ENCODE results near the gene PROSER1.

Gene PROSER1

GRCh38 chr13:39058040-39058439 is 20.2 kb upstream of the PROSER1 start:
- no peak overlapping the region for H2AFZ ChIP-seq (ENCODE audit: low read depth)
- H3K4me3 ChIP-seq (IDR thresholded peaks at IDR 0.05; ENCODE audit: insufficient read depth, low read depth, low read length), result no peak overlapping the region
- no peaks in the 10 kb centered on the region for H3K27me3 ChIP-seq (ENCODE audit: insufficient read depth, low read depth)
- TF ChIP-seq, protein P1, sequence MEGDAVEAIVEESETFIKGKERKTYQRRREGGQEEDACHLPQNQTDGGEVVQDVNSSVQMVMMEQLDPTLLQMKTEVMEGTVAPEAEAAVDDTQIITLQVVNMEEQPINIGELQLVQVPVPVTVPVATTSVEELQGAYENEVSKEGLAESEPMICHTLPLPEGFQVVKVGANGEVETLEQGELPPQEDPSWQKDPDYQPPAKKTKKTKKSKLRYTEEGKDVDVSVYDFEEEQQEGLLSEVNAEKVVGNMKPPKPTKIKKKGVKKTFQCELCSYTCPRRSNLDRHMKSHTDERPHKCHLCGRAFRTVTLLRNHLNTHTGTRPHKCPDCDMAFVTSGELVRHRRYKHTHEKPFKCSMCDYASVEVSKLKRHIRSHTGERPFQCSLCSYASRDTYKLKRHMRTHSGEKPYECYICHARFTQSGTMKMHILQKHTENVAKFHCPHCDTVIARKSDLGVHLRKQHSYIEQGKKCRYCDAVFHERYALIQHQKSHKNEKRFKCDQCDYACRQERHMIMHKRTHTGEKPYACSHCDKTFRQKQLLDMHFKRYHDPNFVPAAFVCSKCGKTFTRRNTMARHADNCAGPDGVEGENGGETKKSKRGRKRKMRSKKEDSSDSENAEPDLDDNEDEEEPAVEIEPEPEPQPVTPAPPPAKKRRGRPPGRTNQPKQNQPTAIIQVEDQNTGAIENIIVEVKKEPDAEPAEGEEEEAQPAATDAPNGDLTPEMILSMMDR (conservative IDR thresholded peaks at IDR 0.05; ENCODE audit: low read depth, low read length), result no peak
- no peak overlapping the region for H3K27ac ChIP-seq
- H3K9ac ChIP-seq, result no peak overlapping the region
- no peak overlapping the region for H3K4me2 ChIP-seq
- no peaks in the 10 kb centered on the region for H3K79me2 ChIP-seq (ENCODE audit: insufficient read depth, low read depth)
- H4K20me1 ChIP-seq (ENCODE audit: insufficient read depth), result no peaks in the 10 kb centered on the region
- peaks cover 14% of the 10 kb centered on the region for H3K4me1 ChIP-seq (ENCODE audit: low read depth, poor library complexity, severe bottlenecking)
- no peaks in the 10 kb centered on the region for H3K36me3 ChIP-seq (ENCODE audit: insufficient read depth)

DNA sequence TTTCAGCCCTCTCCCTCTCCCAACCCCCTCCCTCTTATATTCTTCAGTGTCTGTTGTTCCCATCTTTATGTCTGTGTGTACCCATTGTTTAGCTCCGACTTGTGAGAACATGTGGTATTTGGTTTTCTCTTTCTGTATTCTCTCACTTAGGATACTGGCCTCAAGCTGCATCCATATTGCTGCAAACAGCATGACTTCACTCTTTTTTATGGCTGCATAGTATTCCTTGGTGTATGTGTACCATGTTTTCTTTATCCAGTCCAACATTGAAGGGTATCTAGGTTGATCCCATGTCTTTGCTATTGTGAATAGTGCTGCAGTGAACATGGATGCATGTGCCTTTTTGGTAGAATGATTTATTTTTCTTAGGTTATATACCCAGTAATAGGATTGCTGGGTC is 18.1 kb upstream of the PROSER1 start:
- Histone ChIP-seq H3K9ac (no peak overlapping the region), H3K4me2 (no peak overlapping the region), H3K4me1 (ENCODE audit: low read depth, poor library complexity, severe bottlenecking) (peaks cover 14% of the 10 kb centered on the region), H3K4me3 (IDR thresholded peaks at IDR 0.05; ENCODE audit: insufficient read depth, low read depth, low read length) (no peak overlapping the region), H3K36me3 (ENCODE audit: insufficient read depth) (no peaks in the 10 kb centered on the region), H3K27me3 (ENCODE audit: insufficient read depth, low read depth) (no peaks in the 10 kb centered on the region), H4K20me1 (ENCODE audit: insufficient read depth) (no peaks in the 10 kb centered on the region), H2AFZ (ENCODE audit: low read depth) (no peak overlapping the region), H3K27ac (no peak overlapping the region), H3K79me2 (ENCODE audit: insufficient read depth, low read depth) (no peaks in the 10 kb centered on the region)
- TF ChIP-seq, protein P1 (conservative IDR thresholded peaks at IDR 0.05; ENCODE audit: low read depth, low read length), result no peak

DNA sequence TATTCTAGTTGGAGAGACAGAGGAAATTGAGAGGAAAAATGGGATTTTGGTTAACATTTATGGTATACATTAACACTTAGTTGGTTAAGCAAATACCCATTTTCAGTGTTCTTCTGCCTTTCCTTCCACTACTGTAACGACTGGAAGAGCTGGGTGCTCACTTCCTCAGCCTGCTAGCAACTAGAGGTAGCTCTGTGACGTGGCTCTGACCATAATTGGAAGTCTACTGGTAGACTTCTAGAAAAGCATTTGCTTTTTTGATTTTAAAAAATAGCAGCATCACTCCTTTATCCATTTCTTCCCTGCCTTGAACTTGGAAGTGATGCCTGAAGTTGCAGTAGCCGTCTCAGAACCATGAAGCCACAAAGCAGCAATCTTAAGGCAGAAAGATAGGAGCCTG is 16.2 kb upstream of the PROSER1 start:
- H3K79me2 ChIP-seq (ENCODE audit: insufficient read depth, low read depth), result no peaks in the 10 kb centered on the region
- H3K27me3 ChIP-seq (ENCODE audit: insufficient read depth, low read depth), result no peaks in the 10 kb centered on the region
- no peak overlapping the region for H3K4me3 ChIP-seq (IDR thresholded peaks at IDR 0.05; ENCODE audit: insufficient read depth, low read depth, low read length)
- H3K4me2 ChIP-seq, result no peak overlapping the region
- no peaks in the 10 kb centered on the region for H4K20me1 ChIP-seq (ENCODE audit: insufficient read depth)
- no peak overlapping the region for H3K9ac ChIP-seq
- H3K36me3 ChIP-seq (ENCODE audit: insufficient read depth), result no peaks in the 10 kb centered on the region
- no peak overlapping the region for H3K27ac ChIP-seq
- H2AFZ ChIP-seq (ENCODE audit: low read depth), result no peak overlapping the region
- TF ChIP-seq, protein P1 (conservative IDR thresholded peaks at IDR 0.05; ENCODE audit: low read depth, low read length), result no peak
- H3K4me1 ChIP-seq (ENCODE audit: low read depth, poor library complexity, severe bottlenecking), result no peaks in the 10 kb centered on the region

DNA sequence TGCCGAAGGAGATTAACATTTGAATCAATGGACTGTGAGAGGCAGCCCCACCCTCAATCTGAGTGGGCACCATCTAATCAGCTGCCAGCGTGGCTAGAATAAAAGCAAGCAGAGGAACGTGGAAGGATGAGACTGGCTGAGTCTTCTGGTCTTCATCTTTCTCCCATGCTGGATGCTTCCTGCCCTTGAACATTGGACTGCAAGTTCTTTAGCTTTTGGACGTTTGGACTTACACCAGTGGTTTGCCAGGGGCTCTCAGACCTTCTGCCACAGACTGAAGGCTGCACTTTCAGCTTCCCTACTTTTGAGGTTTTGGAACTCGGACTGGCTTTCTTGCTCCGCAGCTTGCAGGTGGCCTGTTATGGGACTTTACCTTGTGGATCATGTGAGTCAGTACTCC is 15.1 kb upstream of the PROSER1 start:
- Histone ChIP-seq H2AFZ (ENCODE audit: low read depth) (no peak overlapping the region), H3K36me3 (ENCODE audit: insufficient read depth) (no peaks in the 10 kb centered on the region), H3K79me2 (ENCODE audit: insufficient read depth, low read depth) (no peaks in the 10 kb centered on the region), H3K27ac (no peak overlapping the region), H3K9ac (no peak overlapping the region), H3K4me3 (IDR thresholded peaks at IDR 0.05; ENCODE audit: insufficient read depth, low read depth, low read length) (no peak overlapping the region), H3K27me3 (ENCODE audit: insufficient read depth, low read depth) (no peaks in the 10 kb centered on the region), H4K20me1 (ENCODE audit: insufficient read depth) (no peaks in the 10 kb centered on the region), H3K4me2 (no peak overlapping the region), H3K4me1 (ENCODE audit: low read depth, poor library complexity, severe bottlenecking) (no peaks in the 10 kb centered on the region)
- TF ChIP-seq, protein P1 (conservative IDR thresholded peaks at IDR 0.05; ENCODE audit: low read depth, low read length), result no peak

All from KMS-11 (cell line).